ENCODE results near the gene GUSB. TPM values are rescaled to one million over a fixed set of nuclear protein-coding genes. Genes with fewer than 3 reads are reported as not detected.

The GUSB gene
- polyA plus RNA-seq, 2 of the 4 experiments (the other 2 are of a cell fraction) = 32.3 TPM

- TF ChIP-seq ZSCAN20 (CRISPR knock-in tag; IDR thresholded peaks at IDR 0.05) = no peak
- no peak for TF ChIP-seq ELK1 (IDR thresholded peaks at IDR 0.05; ENCODE audit: low read depth, low read length)
- TF ChIP-seq CBX2 (IDR thresholded peaks at IDR 0.05; ENCODE audit: borderline replicate concordance, low read depth) = no peak
- no peak for TF ChIP-seq RAD21 (conservative IDR thresholded peaks at IDR 0.05 in 1 of 2, IDR thresholded peaks at IDR 0.05 in 1 of 2)
- TF ChIP-seq NR3C1 (IDR thresholded peaks at IDR 0.05) = no peak
- TF ChIP-seq E2F6 (IDR thresholded peaks at IDR 0.05; ENCODE audit: borderline replicate concordance, low read depth) = no peak
- TF ChIP-seq HEYL (CRISPR knock-in tag; IDR thresholded peaks at IDR 0.05) = no peak
- TF ChIP-seq HOXB13 (CRISPR knock-in tag; IDR thresholded peaks at IDR 0.05; ENCODE audit: low read depth) = no peak
- no peak for TF ChIP-seq CEBPB (IDR thresholded peaks at IDR 0.05)
- no peak for TF ChIP-seq HOXA7 (CRISPR knock-in tag; IDR thresholded peaks at IDR 0.05)
- TF ChIP-seq PHF8 (IDR thresholded peaks at IDR 0.05; ENCODE audit: borderline replicate concordance, low read depth) = no peak
- no peak for TF ChIP-seq FOSL2 (IDR thresholded peaks at IDR 0.05)
- TF ChIP-seq FOSL2 (CRISPR knock-in tag; IDR thresholded peaks at IDR 0.05) = no peak
- TF ChIP-seq HMGXB4 (CRISPR knock-in tag; IDR thresholded peaks at IDR 0.05; ENCODE audit: borderline replicate concordance) = no peak
- TF ChIP-seq MAFK (IDR thresholded peaks at IDR 0.05; ENCODE audit: partially characterized antibody) = no peak
- TF ChIP-seq ZNF302 (CRISPR knock-in tag; IDR thresholded peaks at IDR 0.05) = no peak
- no peak for TF ChIP-seq FOXS1 (CRISPR knock-in tag; IDR thresholded peaks at IDR 0.05)
- TF ChIP-seq JUN (IDR thresholded peaks at IDR 0.05) = no peak
- TF ChIP-seq RFX5 (IDR thresholded peaks at IDR 0.05) = no peak
- no peak for TF ChIP-seq NFE2L2 (conservative IDR thresholded peaks at IDR 0.05; ENCODE audit: low read length)
- H3K4me3 ChIP-seq = peak overlapping the region; percentile 76
- H3K9me3 ChIP-seq = no peaks in the 10 kb centered on the region
- ATAC-seq (peak in 1 of 2 experiments; percentile 4; a peak in 3 of 6 replicates), FAIRE-seq (no peak), DNase-seq (ENCODE audit: low read depth in 1 of 2, low spot score in 1 of 2) (peak in 1 of 2 experiments; percentile 45)
- H3K27ac ChIP-seq = peak overlapping the region; percentile 92 to 95; a peak in 5 of 6 replicates
- H3K4me1 ChIP-seq = peaks cover 27% of the 10 kb centered on the region
- WGBS (ENCODE audit: missing lambda C conversion rate) = 49% methylated on average over 10 of the region's 11 CpGs
- peak overlapping the region; percentile 97 for H3K4me2 ChIP-seq
- ChIA-PET POLR2A (no interaction called here), CTCF (no interaction called here)
These were observed 1.3 kb downstream of the GUSB start for GRCh38 chr7:65980478-65981250.

- POLR2A ChIA-PET = no interaction called here
- no peak for TF ChIP-seq PHF8 (IDR thresholded peaks at IDR 0.05; ENCODE audit: borderline replicate concordance, low read depth)
- TF ChIP-seq PBX3 (IDR thresholded peaks at IDR 0.05) = no peak
- no peak for TF ChIP-seq KDM5A (IDR thresholded peaks at IDR 0.05)
- TF ChIP-seq HOXB5 (CRISPR knock-in tag; IDR thresholded peaks at IDR 0.05) = no peak
- no peak for TF ChIP-seq BCL3 (IDR thresholded peaks at IDR 0.05)
- no peak for TF ChIP-seq HMGXB4 (CRISPR knock-in tag; IDR thresholded peaks at IDR 0.05; ENCODE audit: borderline replicate concordance)
- no peak for TF ChIP-seq ZFP36 (IDR thresholded peaks at IDR 0.05; ENCODE audit: borderline replicate concordance, partially characterized antibody)
- no peak for TF ChIP-seq CBX8 (IDR thresholded peaks at IDR 0.05)
- TF ChIP-seq SREBF2 (IDR thresholded peaks at IDR 0.05) = no peak
- no peak for TF ChIP-seq MYC (IDR thresholded peaks at IDR 0.05; ENCODE audit: borderline replicate concordance, low read length)
- no peak for TF ChIP-seq HEYL (CRISPR knock-in tag; IDR thresholded peaks at IDR 0.05)
These were observed 2.2 kb downstream of the GUSB start for GRCh38 chr7:65979583-65980477.

More at GRCh38 chr7:65979583-65980477, 2.2 kb downstream of the GUSB start:
- Histone ChIP-seq H3K9me3 (no peaks in the 10 kb centered on the region), H3K4me3 (no peak overlapping the region), H3K27ac (no peak overlapping the region), H3K4me2 (peak overlapping the region; percentile 97), H3K4me1 (peaks cover 25% of the 10 kb centered on the region)
- WGBS (ENCODE audit: missing lambda C conversion rate) = 93% methylated on average over 17 of the region's 29 CpGs
- FAIRE-seq (no peak), ATAC-seq (no peak), DNase-seq (ENCODE audit: low read depth in 1 of 2, low spot score in 1 of 2) (no peak)
- CTCF ChIA-PET = interaction anchor here (1.0 kb wide), 1 partner anchor 15 kb away, joined by 3 read pairs; no protein-coding TSS in a partner anchor
